Neural cell (in vitro differentiated cells): Measurements from ENCODE around the gene EPHA6. TPM values are rescaled to one million over a fixed set of nuclear protein-coding genes. Genes with fewer than 3 reads are reported as not detected.

Source experiments
- H2AFZ ChIP-seq: fragments of 200-600, 300-800 bp; sonication (generic), shearing (Covaris generic); 2 replicates; pipeline ENCODE4 v1.6.0; 2014; ENCODE audit warnings: low read depth, mild to moderate bottlenecking, antibody characterized with exemption, low read length, moderate library complexity
- H3F3A ChIP-seq: fragments of 200-600 bp; shearing (Covaris generic); 2 replicates; pipeline ENCODE4 v1.6.1; 2016; ENCODE audit warnings: mild to moderate bottlenecking, moderate library complexity, mixed read lengths, antibody characterized with exemption, low read length; ENCODE audit not compliant: insufficient read depth, poor library complexity, severe bottlenecking
- H3K27ac ChIP-seq: fragments of 200-600, 300-800 bp; sonication (generic), shearing (Covaris generic); 2 replicates; pipeline ENCODE4 v1.5.1; 2014; ENCODE audit warnings: mild to moderate bottlenecking, low read length, moderate library complexity
- H3K27me3 ChIP-seq: fragments of 300-800, 200-600 bp; sonication (generic), shearing (Covaris generic); 2 replicates; pipeline ENCODE4 v1.6.0; 2014; ENCODE audit warnings: mild to moderate bottlenecking, low read depth, low read length, moderate library complexity; ENCODE audit not compliant: insufficient read depth
- H3K36me3 ChIP-seq: fragments of 300-800, 200-600 bp; sonication (generic), shearing (Covaris generic); 2 replicates; pipeline ENCODE4 v1.5.1; 2014; ENCODE audit warnings: mild to moderate bottlenecking, antibody characterized with exemption, low read length, moderate library complexity; ENCODE audit not compliant: insufficient read depth
- H3K4me2 ChIP-seq: fragments of 300-800, 200-600 bp; sonication (generic), shearing (Covaris generic); 2 replicates; pipeline ENCODE4 v1.6.0; 2014; ENCODE audit warnings: mild to moderate bottlenecking, low read length
- H3K4me3 ChIP-seq: fragments of 300-800, 200-600 bp; sonication (generic), shearing (Covaris generic); 2 replicates; pipeline ENCODE4 v1.5.1; 2014; ENCODE audit warnings: mild to moderate bottlenecking, low read length, moderate library complexity
- H3K79me2 ChIP-seq: fragments of 200-600 bp; shearing (Covaris generic); replicated peaks from 2 replicates; pipeline ENCODE4 v1.6.0; 2014; ENCODE audit warnings: mild to moderate bottlenecking, low read length, moderate library complexity; ENCODE audit not compliant: insufficient read depth
- H3K9ac ChIP-seq: fragments of 300-800, 200-600 bp; sonication (generic), shearing (Covaris generic); 2 replicates; pipeline ENCODE4 v1.6.1; 2016; ENCODE audit warnings: mild to moderate bottlenecking, low read length, mixed read lengths
- H3K9me2 ChIP-seq: fragments of 200-600 bp; shearing (Covaris generic); 2 replicates; pipeline ENCODE4 v1.6.1; 2016; ENCODE audit warnings: mild to moderate bottlenecking, low read length, mixed read lengths; ENCODE audit not compliant: insufficient read depth
- H3K9me3 ChIP-seq: fragments of 200-600, 300-800 bp; sonication (generic), shearing (Covaris generic); 2 replicates; pipeline ENCODE4 v1.6.1; 2016; ENCODE audit warnings: mild to moderate bottlenecking, mixed run types, low read length, moderate library complexity, mixed read lengths
- H4K20me1 ChIP-seq: fragments of 200-600 bp; shearing (Covaris generic); 2 replicates; pipeline ENCODE4 v1.6.1; 2016; ENCODE audit warnings: mild to moderate bottlenecking, mixed run types; ENCODE audit not compliant: insufficient read depth
- EP300 ChIP-seq: fragments of 450-650 bp; conservative IDR thresholded peaks from 2 replicates; pipeline ENCODE4 v1.6.1; 2014; ENCODE audit warnings: antibody characterized with exemption, mild to moderate bottlenecking, moderate library complexity; ENCODE audit not compliant: poor library complexity, severe bottlenecking
- EZH2 ChIP-seq: fragments of 200-600, 300-800 bp; shearing (Covaris generic), sonication (generic); IDR thresholded peaks from 2 replicates; pipeline ENCODE4 v1.6.1; 2014; ENCODE audit warnings: antibody characterized with exemption, low read length, borderline replicate concordance, mild to moderate bottlenecking; ENCODE audit not compliant: insufficient read depth, poor library complexity, severe bottlenecking
- MXI1 ChIP-seq: fragments of 450-650 bp; conservative IDR thresholded peaks from 2 replicates; pipeline ENCODE4 v1.6.1; 2014; ENCODE audit warnings: antibody characterized with exemption, mild to moderate bottlenecking; ENCODE audit not compliant: poor library complexity, severe bottlenecking
- POLR2AphosphoS5 ChIP-seq: IDR thresholded peaks from 2 replicates; pipeline ENCODE4 v1.6.1; 2012
- RAD21 ChIP-seq: fragments of 450-650 bp; conservative IDR thresholded peaks from 2 replicates; pipeline ENCODE4 v1.6.1; 2014; ENCODE audit warnings: antibody characterized with exemption, mild to moderate bottlenecking, moderate library complexity
- SMC3 ChIP-seq: fragments of 450-650 bp; conservative IDR thresholded peaks from 2 replicates; pipeline ENCODE4 v1.6.1; 2014; ENCODE audit warnings: antibody characterized with exemption, mild to moderate bottlenecking, moderate library complexity; ENCODE audit not compliant: poor library complexity
- TAF1 ChIP-seq: IDR thresholded peaks from 2 replicates; pipeline ENCODE4 v1.6.1; 2012; ENCODE audit warnings: low read depth
- polyA plus RNA-seq: library from polyadenylated mRNA; depleted of rRNA; stranded (reverse); fragments of >200 nt; gene quantifications from 2 replicates; pipeline ENCODE4 v1.2.3, GENCODE V29; 2014
- TF ChIP-seq, protein P1 (sequence below): fragments of 450-650 bp; IDR thresholded peaks from 2 replicates; pipeline ENCODE4 v1.5.1; 2014; ENCODE audit warnings: antibody characterized with exemption, mild to moderate bottlenecking, moderate library complexity; ENCODE audit not compliant: poor library complexity, severe bottlenecking
- TF ChIP-seq, protein P2 (sequence below): IDR thresholded peaks from 2 replicates; pipeline ENCODE4 v1.6.1; 2012; ENCODE audit warnings: borderline replicate concordance

Gene EPHA6
- polyA plus RNA-seq, 1 donor from 2014 or later: 0.56 TPM

DNA sequence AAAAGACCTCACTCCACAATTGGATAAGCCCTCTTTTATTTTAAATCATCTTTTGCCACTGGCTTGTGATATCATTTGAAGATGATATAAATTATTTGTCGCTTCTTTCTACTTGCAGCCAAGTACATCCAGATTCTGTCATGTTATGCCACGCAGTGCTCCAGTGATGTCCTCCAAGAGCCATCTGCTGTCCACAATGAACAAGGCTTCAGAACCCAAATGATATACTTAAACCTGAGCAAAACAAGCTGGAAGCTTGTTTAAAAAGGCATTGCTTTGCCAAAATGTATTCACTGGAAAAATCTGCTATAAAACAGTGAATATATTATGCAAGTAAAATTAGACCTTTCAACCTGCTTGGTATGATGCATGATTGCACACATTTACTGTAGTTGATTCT, 891.4 kb downstream of the EPHA6 start:
- H3K9ac ChIP-seq: no peak overlapping the region
- H2AFZ ChIP-seq: no peak overlapping the region
- no peak overlapping the region for H3K27ac ChIP-seq
- H3K79me2 ChIP-seq: no peaks in the 10 kb centered on the region
- H3F3A ChIP-seq: no peaks in the 10 kb centered on the region
- H4K20me1 ChIP-seq: no peaks in the 10 kb centered on the region
- no peaks in the 10 kb centered on the region for H3K9me2 ChIP-seq
- H3K4me2 ChIP-seq: no peak overlapping the region
- TF ChIP-seq EZH2: no peak
- TF ChIP-seq SMC3: no peak
- TF ChIP-seq TAF1: no peak
- no peak for TF ChIP-seq EP300
- TF ChIP-seq, protein P1, sequence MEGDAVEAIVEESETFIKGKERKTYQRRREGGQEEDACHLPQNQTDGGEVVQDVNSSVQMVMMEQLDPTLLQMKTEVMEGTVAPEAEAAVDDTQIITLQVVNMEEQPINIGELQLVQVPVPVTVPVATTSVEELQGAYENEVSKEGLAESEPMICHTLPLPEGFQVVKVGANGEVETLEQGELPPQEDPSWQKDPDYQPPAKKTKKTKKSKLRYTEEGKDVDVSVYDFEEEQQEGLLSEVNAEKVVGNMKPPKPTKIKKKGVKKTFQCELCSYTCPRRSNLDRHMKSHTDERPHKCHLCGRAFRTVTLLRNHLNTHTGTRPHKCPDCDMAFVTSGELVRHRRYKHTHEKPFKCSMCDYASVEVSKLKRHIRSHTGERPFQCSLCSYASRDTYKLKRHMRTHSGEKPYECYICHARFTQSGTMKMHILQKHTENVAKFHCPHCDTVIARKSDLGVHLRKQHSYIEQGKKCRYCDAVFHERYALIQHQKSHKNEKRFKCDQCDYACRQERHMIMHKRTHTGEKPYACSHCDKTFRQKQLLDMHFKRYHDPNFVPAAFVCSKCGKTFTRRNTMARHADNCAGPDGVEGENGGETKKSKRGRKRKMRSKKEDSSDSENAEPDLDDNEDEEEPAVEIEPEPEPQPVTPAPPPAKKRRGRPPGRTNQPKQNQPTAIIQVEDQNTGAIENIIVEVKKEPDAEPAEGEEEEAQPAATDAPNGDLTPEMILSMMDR: no peak
- TF ChIP-seq POLR2AphosphoS5: no peak
- TF ChIP-seq RAD21: no peak
- TF ChIP-seq MXI1: no peak
- TF ChIP-seq, protein P2, sequence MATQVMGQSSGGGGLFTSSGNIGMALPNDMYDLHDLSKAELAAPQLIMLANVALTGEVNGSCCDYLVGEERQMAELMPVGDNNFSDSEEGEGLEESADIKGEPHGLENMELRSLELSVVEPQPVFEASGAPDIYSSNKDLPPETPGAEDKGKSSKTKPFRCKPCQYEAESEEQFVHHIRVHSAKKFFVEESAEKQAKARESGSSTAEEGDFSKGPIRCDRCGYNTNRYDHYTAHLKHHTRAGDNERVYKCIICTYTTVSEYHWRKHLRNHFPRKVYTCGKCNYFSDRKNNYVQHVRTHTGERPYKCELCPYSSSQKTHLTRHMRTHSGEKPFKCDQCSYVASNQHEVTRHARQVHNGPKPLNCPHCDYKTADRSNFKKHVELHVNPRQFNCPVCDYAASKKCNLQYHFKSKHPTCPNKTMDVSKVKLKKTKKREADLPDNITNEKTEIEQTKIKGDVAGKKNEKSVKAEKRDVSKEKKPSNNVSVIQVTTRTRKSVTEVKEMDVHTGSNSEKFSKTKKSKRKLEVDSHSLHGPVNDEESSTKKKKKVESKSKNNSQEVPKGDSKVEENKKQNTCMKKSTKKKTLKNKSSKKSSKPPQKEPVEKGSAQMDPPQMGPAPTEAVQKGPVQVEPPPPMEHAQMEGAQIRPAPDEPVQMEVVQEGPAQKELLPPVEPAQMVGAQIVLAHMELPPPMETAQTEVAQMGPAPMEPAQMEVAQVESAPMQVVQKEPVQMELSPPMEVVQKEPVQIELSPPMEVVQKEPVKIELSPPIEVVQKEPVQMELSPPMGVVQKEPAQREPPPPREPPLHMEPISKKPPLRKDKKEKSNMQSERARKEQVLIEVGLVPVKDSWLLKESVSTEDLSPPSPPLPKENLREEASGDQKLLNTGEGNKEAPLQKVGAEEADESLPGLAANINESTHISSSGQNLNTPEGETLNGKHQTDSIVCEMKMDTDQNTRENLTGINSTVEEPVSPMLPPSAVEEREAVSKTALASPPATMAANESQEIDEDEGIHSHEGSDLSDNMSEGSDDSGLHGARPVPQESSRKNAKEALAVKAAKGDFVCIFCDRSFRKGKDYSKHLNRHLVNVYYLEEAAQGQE: no peak
- H3K4me3 ChIP-seq: no peak overlapping the region
- no peaks in the 10 kb centered on the region for H3K27me3 ChIP-seq
- no peaks in the 10 kb centered on the region for H3K36me3 ChIP-seq
- H3K9me3 ChIP-seq: no peaks in the 10 kb centered on the region

DNA sequence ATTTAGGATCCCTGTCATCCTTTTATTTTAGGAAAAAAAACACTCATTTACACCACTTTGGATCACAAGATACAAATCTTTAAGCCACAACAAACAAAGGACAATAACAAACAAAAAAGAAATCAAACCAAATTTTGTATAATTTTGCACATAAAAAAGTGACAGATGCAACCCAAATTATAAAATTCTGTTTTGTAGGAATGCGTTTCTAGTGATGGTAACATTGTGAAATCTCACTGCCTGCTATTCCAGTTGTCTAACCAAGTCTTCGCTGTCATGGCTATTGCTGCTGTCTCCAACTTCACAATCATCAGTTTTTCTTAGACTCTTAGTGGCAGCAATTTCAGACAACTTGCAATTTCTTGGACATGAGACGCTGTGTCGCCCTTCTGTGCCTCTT, 891.8 kb downstream of the EPHA6 start:
- H3K27me3 ChIP-seq: no peaks in the 10 kb centered on the region
- H3K36me3 ChIP-seq: no peaks in the 10 kb centered on the region
- H4K20me1 ChIP-seq: no peaks in the 10 kb centered on the region
- H3K79me2 ChIP-seq: no peaks in the 10 kb centered on the region
- H3K9me3 ChIP-seq: no peaks in the 10 kb centered on the region
- no peak overlapping the region for H3K4me3 ChIP-seq
- no peak for TF ChIP-seq EP300
- TF ChIP-seq RAD21: no peak
- no peak overlapping the region for H2AFZ ChIP-seq
- no peak overlapping the region for H3K27ac ChIP-seq
- H3F3A ChIP-seq: no peaks in the 10 kb centered on the region
- no peaks in the 10 kb centered on the region for H3K9me2 ChIP-seq
- H3K4me2 ChIP-seq: no peak overlapping the region
- no peak overlapping the region for H3K9ac ChIP-seq

DNA sequence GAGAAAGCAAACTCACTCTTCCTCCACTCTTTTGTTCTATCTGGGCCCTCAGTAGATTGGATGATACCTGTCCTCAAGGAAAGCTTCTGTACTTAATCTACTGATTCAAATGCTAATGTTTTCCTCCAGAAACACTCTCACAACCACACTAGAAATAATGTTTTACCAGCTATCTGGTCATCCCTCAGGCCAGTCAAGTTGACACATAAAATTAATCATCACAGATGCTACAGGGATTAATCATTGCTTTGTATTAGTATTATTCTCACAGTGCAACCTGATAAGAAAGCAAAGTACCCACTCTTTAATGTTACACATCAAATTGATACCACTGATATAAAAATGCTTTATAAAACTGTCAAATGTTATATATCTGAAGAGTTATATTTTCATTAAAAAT, 897.3 kb downstream of the EPHA6 start:
- no peak overlapping the region for H3K4me2 ChIP-seq
- H3K9ac ChIP-seq: no peak overlapping the region

More for the DNA sequence above, 897.3 kb downstream of the EPHA6 start:
- no peaks in the 10 kb centered on the region for H3F3A ChIP-seq
- no peak overlapping the region for H3K4me3 ChIP-seq
- H3K36me3 ChIP-seq: no peaks in the 10 kb centered on the region
- no peak overlapping the region for H2AFZ ChIP-seq
- H3K27me3 ChIP-seq: no peaks in the 10 kb centered on the region
- no peaks in the 10 kb centered on the region for H3K9me2 ChIP-seq
- H3K9me3 ChIP-seq: no peaks in the 10 kb centered on the region
- H4K20me1 ChIP-seq: no peaks in the 10 kb centered on the region
- no peaks in the 10 kb centered on the region for H3K79me2 ChIP-seq
- H3K27ac ChIP-seq: no peak overlapping the region
- TF ChIP-seq, protein P2: no peak
- TF ChIP-seq EZH2: no peak
- no peak for TF ChIP-seq MXI1
- no peak for TF ChIP-seq POLR2AphosphoS5
- no peak for TF ChIP-seq RAD21
- TF ChIP-seq, protein P1: no peak
- TF ChIP-seq SMC3: no peak
- TF ChIP-seq TAF1: no peak
- no peak for TF ChIP-seq EP300
